Upper lobe of left lung (tissue), 6 donors: Measurements from ENCODE around the gene SYT12. TPM values are rescaled to one million over a fixed set of nuclear protein-coding genes. Genes with fewer than 3 reads are reported as not detected.

Source experiments
- ATAC-seq, 2 donors: fragments of 200-7000 bp; cut with Tn5 transposase; one replicate each; pipeline ENCODE4 v1.9.1; 2022; ENCODE audit warnings: mild to moderate bottlenecking in 2 of 2, moderate library complexity in 2 of 2; ENCODE audit not compliant: low FRiP score in 2 of 2
- DNase-seq, 2 donors: peaks; one replicate each; pipeline ENCODE4 v3.0.0-alpha.2; 2019 to 2020
- H3K27ac ChIP-seq, 4 donors: fragments of 200-600 bp; sonication (generic); one replicate each; pipeline ENCODE4 v1.5.1; 2016 to 2019
- H3K27me3 ChIP-seq, 4 donors: fragments of 200-600 bp; sonication (generic); one replicate each; pipeline ENCODE4 v1.5.1; 2017 to 2019
- H3K36me3 ChIP-seq, 4 donors: fragments of 200-600 bp; sonication (generic); one replicate each; pipeline ENCODE4 v1.5.1; 2016 to 2019
- H3K4me1 ChIP-seq, 4 donors: fragments of 200-600 bp; sonication (generic); one replicate each; pipeline ENCODE4 v1.5.1; 2018 to 2019
- H3K4me3 ChIP-seq, 4 donors: fragments of 200-600 bp; sonication (generic); one replicate each; pipeline ENCODE4 v1.5.1; 2017 to 2019; ENCODE audit warnings: mild to moderate bottlenecking in 2 of 4, moderate library complexity in 1 of 4
- H3K9me3 ChIP-seq, 4 donors: fragments of 200-600 bp; sonication (generic); one replicate each; pipeline ENCODE4 v1.5.1; 2018 to 2019
- EP300 ChIP-seq, 4 donors: sonication (generic); formaldehyde crosslinking; IDR thresholded peaks; one replicate each; pipeline ENCODE4 v1.5.1; 2017; ENCODE audit warnings: antibody characterized with exemption in 4 of 4, control low read depth in 2 of 4
- POLR2A ChIP-seq, 4 donors: fragments of 450-650 bp; IDR thresholded peaks; one replicate each; pipeline ENCODE4 v1.5.1; 2016 to 2017; ENCODE audit warnings: antibody characterized with exemption in 4 of 4, mild to moderate bottlenecking in 2 of 4
- POLR2AphosphoS5 ChIP-seq, 2 donors: sonication (generic); formaldehyde crosslinking; IDR thresholded peaks; one replicate each; pipeline ENCODE4 v1.5.1; 2017; ENCODE audit warnings: antibody characterized with exemption in 2 of 2
- WGBS, 2 donors: methylation state at CpG; one replicate each; pipeline ENCODE4 v1.1.5; 2017 to 2018; 5-methylcytosine and 5-hydroxymethylcytosine counted together
- total RNA-seq, 6 donors: library from RNA; depleted of rRNA in 4 of 6; stranded (reverse); fragments of >200 nt in 4 of 6; gene quantifications; one replicate each; pipeline versions ENCODE4 v1.1.0 to v1.2.1, GENCODE V29; 2016 to 2021
- TF ChIP-seq, protein P1 (sequence below), 6 experiments: fragments of 450-650 bp in 4 of 6; fragments of 200-600 bp in 2 of 6; sonication (generic) in 2 of 6; IDR thresholded peaks; one replicate each; pipeline ENCODE4 v1.5.1; 2016 to 2019; ENCODE audit warnings: antibody characterized with exemption in 6 of 6
- donor health status: DM: no; HTN: no; CAD: no; lungs with moderate emphysema.
- donor health status: DM: no; HTN: yes; CAD: no; lungs with severe emphysema.

SYT12 gene
- total RNA-seq, 6 donors from 2014 or later: 0.14 to 0.24 (median 0.15) TPM; not detected in 3

DNA sequence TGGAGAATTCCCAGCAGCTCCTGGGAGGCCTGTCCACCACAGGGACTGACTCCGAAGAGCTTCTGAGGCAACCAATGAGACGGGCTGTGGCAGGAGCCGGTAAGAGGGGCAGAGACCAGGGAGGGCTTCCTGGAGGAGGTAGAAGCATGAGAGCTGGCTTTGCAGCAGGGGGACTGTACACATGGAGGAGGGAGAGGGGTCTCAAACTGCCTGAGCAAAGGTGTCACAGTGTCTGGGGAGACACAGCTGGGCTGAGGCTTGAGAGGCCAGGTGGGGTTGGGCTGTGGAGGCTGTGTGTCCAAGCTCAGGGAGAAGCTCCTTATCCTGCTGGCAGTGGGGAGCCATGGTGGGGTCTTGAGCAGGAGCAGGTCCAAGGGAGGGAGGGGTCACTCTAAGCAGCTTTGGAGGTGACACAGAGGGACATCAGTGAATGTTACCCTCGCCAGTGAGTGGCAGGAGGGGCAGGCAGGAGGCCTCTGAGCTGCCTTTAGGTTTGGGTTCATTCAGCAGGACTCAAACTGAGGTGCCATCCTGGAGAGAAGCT, 29.1 kb downstream of the SYT12 start:
- WGBS, 2 donors: 78 to 83% methylated on average over 2 to 4 of the region's 4 CpGs
- H3K4me1 ChIP-seq: peaks cover 14 to 30% (median 19%) of the 10 kb centered on the region in 4 donors

DNA sequence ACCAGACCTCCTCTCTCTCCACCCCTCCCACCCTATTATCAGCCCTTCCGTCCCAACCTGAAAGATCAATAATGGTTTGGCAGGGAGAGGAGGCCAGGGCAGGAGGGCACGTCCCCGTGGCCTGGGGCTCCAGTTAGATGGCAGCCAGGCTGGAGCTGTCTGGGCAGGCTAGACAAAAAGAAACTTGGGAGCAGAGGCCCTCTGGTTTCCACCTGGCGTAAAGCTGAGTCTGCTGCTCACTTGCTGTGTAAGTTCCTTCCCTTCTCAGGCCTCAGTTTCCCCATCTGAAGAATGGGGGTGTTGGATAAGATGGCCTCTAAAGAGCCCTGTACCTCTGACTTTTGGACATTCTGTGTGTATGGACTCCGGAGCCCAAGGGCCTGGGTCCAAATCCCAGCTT, 30.0 kb downstream of the SYT12 start:
- 87 to 93% methylated on average over 5 of the region's 5 CpGs for WGBS, 2 donors
- no peaks in the 10 kb centered on the region for H3K9me3 ChIP-seq
- no peak overlapping the region for H3K4me3 ChIP-seq
- no peak for ATAC-seq
- no peaks in the 10 kb centered on the region for H3K36me3 ChIP-seq
- no peak overlapping the region for H3K27ac ChIP-seq
- H3K4me1 ChIP-seq: peaks cover 14 to 37% (median 21%) of the 10 kb centered on the region in 4 donors
- no peak for TF ChIP-seq POLR2AphosphoS5 (IDR thresholded peaks at IDR 0.05)
- no peak for TF ChIP-seq POLR2A (IDR thresholded peaks at IDR 0.05)
- no peak for TF ChIP-seq EP300 (IDR thresholded peaks at IDR 0.05)
- TF ChIP-seq, protein P1, sequence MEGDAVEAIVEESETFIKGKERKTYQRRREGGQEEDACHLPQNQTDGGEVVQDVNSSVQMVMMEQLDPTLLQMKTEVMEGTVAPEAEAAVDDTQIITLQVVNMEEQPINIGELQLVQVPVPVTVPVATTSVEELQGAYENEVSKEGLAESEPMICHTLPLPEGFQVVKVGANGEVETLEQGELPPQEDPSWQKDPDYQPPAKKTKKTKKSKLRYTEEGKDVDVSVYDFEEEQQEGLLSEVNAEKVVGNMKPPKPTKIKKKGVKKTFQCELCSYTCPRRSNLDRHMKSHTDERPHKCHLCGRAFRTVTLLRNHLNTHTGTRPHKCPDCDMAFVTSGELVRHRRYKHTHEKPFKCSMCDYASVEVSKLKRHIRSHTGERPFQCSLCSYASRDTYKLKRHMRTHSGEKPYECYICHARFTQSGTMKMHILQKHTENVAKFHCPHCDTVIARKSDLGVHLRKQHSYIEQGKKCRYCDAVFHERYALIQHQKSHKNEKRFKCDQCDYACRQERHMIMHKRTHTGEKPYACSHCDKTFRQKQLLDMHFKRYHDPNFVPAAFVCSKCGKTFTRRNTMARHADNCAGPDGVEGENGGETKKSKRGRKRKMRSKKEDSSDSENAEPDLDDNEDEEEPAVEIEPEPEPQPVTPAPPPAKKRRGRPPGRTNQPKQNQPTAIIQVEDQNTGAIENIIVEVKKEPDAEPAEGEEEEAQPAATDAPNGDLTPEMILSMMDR (IDR thresholded peaks at IDR 0.05): no peak
- DNase-seq: no peak
- peaks cover 0 to 4% (median 0%) of the 10 kb centered on the region in 4 donors for H3K27me3 ChIP-seq

More for the DNA sequence above, 29.1 kb downstream of the SYT12 start:
- H3K4me3 ChIP-seq: no peak overlapping the region
- no peaks in the 10 kb centered on the region for H3K9me3 ChIP-seq
- no peak for TF ChIP-seq POLR2AphosphoS5 (IDR thresholded peaks at IDR 0.05)
- no peak for TF ChIP-seq POLR2A (IDR thresholded peaks at IDR 0.05)
- TF ChIP-seq EP300 (IDR thresholded peaks at IDR 0.05): no peak
- TF ChIP-seq, protein P1 (IDR thresholded peaks at IDR 0.05): no peak
- no peaks in the 10 kb centered on the region for H3K36me3 ChIP-seq
- ATAC-seq: no peak
- DNase-seq: no peak
- H3K27ac ChIP-seq: no peak overlapping the region
- H3K27me3 ChIP-seq: peaks cover 0 to 4% (median 0%) of the 10 kb centered on the region in 4 donors

DNA sequence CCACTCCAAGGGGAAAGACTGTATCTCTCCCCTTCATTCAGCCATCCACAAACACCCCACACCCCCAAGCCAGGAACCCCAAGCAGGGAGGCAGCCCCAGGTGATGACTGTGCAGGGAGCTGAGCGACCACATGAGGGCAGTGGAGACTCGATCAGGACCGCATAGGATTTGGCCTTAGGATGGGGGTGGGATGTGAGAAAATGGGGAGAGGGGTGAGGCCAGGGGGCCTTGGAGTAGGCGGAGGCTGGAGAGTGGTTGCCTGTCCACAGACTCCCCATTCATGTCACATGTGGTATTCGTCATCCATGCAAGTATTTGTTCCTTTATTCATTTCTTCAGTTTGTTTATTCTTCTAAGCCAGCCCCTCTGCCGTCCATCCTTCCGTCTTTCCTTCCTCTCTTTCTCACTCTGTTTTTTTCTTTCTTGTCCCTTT, 31.0 kb downstream of the SYT12 start:
- 21 to 22% methylated on average over 7 of the region's 7 CpGs for WGBS, 2 donors
- Histone ChIP-seq H3K36me3 (no peaks in the 10 kb centered on the region), H3K27me3 (peaks cover 0 to 4% (median 0%) of the 10 kb centered on the region in 4 donors), H3K27ac (no peak overlapping the region), H3K9me3 (no peaks in the 10 kb centered on the region), H3K4me1 (peaks cover 14 to 37% (median 21%) of the 10 kb centered on the region in 4 donors), H3K4me3 (no peak overlapping the region)
- TF ChIP-seq POLR2A (IDR thresholded peaks at IDR 0.05) (no peak), POLR2AphosphoS5 (IDR thresholded peaks at IDR 0.05) (no peak)
- TF ChIP-seq, protein P1 (IDR thresholded peaks at IDR 0.05): peak; percentile 30 to 75 (median 58)
- peak in 1 of 2 donors; percentile 49 for DNase-seq
- peak; percentile 58 to 63 for ATAC-seq

DNA sequence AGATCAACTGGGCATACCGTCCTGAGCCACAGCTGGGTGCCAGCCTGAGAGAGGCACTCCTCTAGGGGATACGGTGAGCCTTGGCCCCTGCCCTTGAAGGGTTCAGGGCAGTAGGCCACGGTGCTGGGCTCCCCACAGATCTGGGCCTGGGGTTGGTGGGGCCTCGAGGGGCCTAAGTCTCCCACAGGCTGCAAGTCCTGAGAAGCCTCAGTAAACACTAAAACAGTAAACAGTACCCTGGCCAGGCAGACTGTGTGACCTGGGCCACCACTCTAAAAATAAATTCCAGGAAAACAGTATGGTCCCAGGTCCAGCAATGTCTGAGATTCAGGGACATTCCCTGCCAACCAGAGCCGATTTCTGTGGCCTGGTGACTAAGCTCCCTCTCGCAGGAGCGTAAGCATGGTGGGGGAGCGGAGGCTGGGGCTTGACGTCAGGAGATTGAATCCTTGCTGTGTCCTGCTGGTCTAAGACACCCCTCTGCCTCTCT, 31.5 kb downstream of the SYT12 start:
- Histone ChIP-seq H3K9me3 (no peaks in the 10 kb centered on the region), H3K36me3 (no peaks in the 10 kb centered on the region), H3K27ac (no peak overlapping the region), H3K4me3 (no peak overlapping the region), H3K4me1 (peaks cover 14 to 37% (median 21%) of the 10 kb centered on the region in 4 donors), H3K27me3 (peaks cover 0 to 4% (median 0%) of the 10 kb centered on the region in 4 donors)
- 66 to 77% methylated on average over 6 to 9 of the region's 9 CpGs for WGBS, 2 donors
- no peak for DNase-seq
- no peak for TF ChIP-seq POLR2AphosphoS5 (IDR thresholded peaks at IDR 0.05)
- TF ChIP-seq EP300 (IDR thresholded peaks at IDR 0.05): no peak
- no peak for TF ChIP-seq POLR2A (IDR thresholded peaks at IDR 0.05)
- TF ChIP-seq, protein P1 (IDR thresholded peaks at IDR 0.05): no peak
- no peak for ATAC-seq
